ENCODE results near the gene IQCH.

IQCH gene

GRCh38 chr15:67259379-67259778, 4.8 kb downstream of the IQCH start:
- no peak overlapping the region for H3K4me3 ChIP-seq (ENCODE audit: low read depth, low read length)
- no peak for TF ChIP-seq CTCF (IDR thresholded peaks at IDR 0.05; ENCODE audit: low read depth, low read length)
- DNase-seq = no peak
- no peaks in the 10 kb centered on the region for H3K36me3 ChIP-seq
- no peaks in the 10 kb centered on the region for H3K9me3 ChIP-seq (ENCODE audit: severe bottlenecking)
- no peaks in the 10 kb centered on the region for H3K27me3 ChIP-seq (ENCODE audit: insufficient read depth, low read depth, severe bottlenecking)
- H3K27ac ChIP-seq = no peak overlapping the region

GRCh38 chr15:67259806-67260205, 5.2 kb downstream of the IQCH start:
- Histone ChIP-seq H3K9me3 (ENCODE audit: severe bottlenecking) (no peaks in the 10 kb centered on the region), H3K27ac (no peak overlapping the region), H3K36me3 (no peaks in the 10 kb centered on the region), H3K27me3 (ENCODE audit: insufficient read depth, low read depth, severe bottlenecking) (no peaks in the 10 kb centered on the region), H3K4me3 (ENCODE audit: low read depth, low read length) (no peak overlapping the region)
- DNase-seq = no peak
- no peak for TF ChIP-seq CTCF (IDR thresholded peaks at IDR 0.05; ENCODE audit: low read depth, low read length)

- no peaks in the 10 kb centered on the region for H3K27me3 ChIP-seq (ENCODE audit: insufficient read depth, low read depth, severe bottlenecking)
- H3K36me3 ChIP-seq = no peaks in the 10 kb centered on the region
- no peaks in the 10 kb centered on the region for H3K9me3 ChIP-seq (ENCODE audit: severe bottlenecking)
- H3K4me3 ChIP-seq (ENCODE audit: low read depth, low read length) = no peak overlapping the region
- no peak overlapping the region for H3K27ac ChIP-seq
- no peak for DNase-seq
- no peak for TF ChIP-seq CTCF (IDR thresholded peaks at IDR 0.05; ENCODE audit: low read depth, low read length)
These were observed 12.3 kb downstream of the IQCH start for GRCh38 chr15:67266870-67267269.

- Histone ChIP-seq H3K36me3 (no peaks in the 10 kb centered on the region), H3K27ac (no peak overlapping the region), H3K9me3 (ENCODE audit: severe bottlenecking) (no peaks in the 10 kb centered on the region), H3K27me3 (ENCODE audit: insufficient read depth, low read depth, severe bottlenecking) (no peaks in the 10 kb centered on the region), H3K4me3 (ENCODE audit: low read depth, low read length) (no peak overlapping the region)
- TF ChIP-seq CTCF (IDR thresholded peaks at IDR 0.05; ENCODE audit: low read depth, low read length) = no peak
- DNase-seq = no peak
These were observed 12.9 kb downstream of the IQCH start for GRCh38 chr15:67267440-67267839.

- no peak for DNase-seq
- no peak overlapping the region for H3K27ac ChIP-seq
- TF ChIP-seq CTCF (IDR thresholded peaks at IDR 0.05; ENCODE audit: low read depth, low read length) = no peak
- no peaks in the 10 kb centered on the region for H3K27me3 ChIP-seq (ENCODE audit: insufficient read depth, low read depth, severe bottlenecking)
- no peaks in the 10 kb centered on the region for H3K36me3 ChIP-seq
- H3K4me3 ChIP-seq (ENCODE audit: low read depth, low read length) = no peak overlapping the region
- H3K9me3 ChIP-seq (ENCODE audit: severe bottlenecking) = no peaks in the 10 kb centered on the region
These were observed 13.7 kb downstream of the IQCH start for GRCh38 chr15:67267951-67268941.
